ENCODE measurements around the gene CREBRF. TPM values are rescaled to one million over a fixed set of nuclear protein-coding genes. Genes with fewer than 3 reads are reported as not detected.

Gene CREBRF
- total and polyA plus RNA-seq, 9 of the 15 experiments (the other 6 are each of a cell fraction or from before 2014, with no cell fraction given): 1.1 to 4.9 (median 2.9) TPM

GRCh38 chr5:173144200-173145176, 88.3 kb downstream of the CREBRF start, which contains the start of gene BNIP1 (continued):
- TF ChIP-seq CREB3 (tag; conservative IDR thresholded peaks at IDR 0.05; ENCODE audit: low read depth): no peak
- TF ChIP-seq AFF1 (IDR thresholded peaks at IDR 0.05; ENCODE audit: low read depth in 1 of 2, partially characterized antibody in 2 of 2): peak; percentile 63 to 65
- peak; percentile 75; the same call in 1 of the 2 replicates for TF ChIP-seq POLR2AphosphoS5 (IDR thresholded peaks at IDR 0.05; ENCODE audit: control insufficient read depth, insufficient read depth, low read depth, low read length)
- TF ChIP-seq TAF1 (IDR thresholded peaks at IDR 0.05; ENCODE audit: control insufficient read depth, extremely low read depth, insufficient read depth, low read length, severe bottlenecking): peak; percentile 89
- peak; percentile 77 for TF ChIP-seq POLR2G (IDR thresholded peaks at IDR 0.05; ENCODE audit: low read depth, low read length)
- TF ChIP-seq MYBL2 (IDR thresholded peaks at IDR 0.05; ENCODE audit: low read depth): no peak
- TF ChIP-seq MYBL2 (CRISPR knock-in tag; IDR thresholded peaks at IDR 0.05; ENCODE audit: borderline replicate concordance): no peak
- TF ChIP-seq MTA1 (IDR thresholded peaks at IDR 0.05; ENCODE audit: borderline replicate concordance): peak; percentile 43; the same call in 1 of the 2 replicates
- TF ChIP-seq PML (IDR thresholded peaks at IDR 0.05; ENCODE audit: low read length): peak; percentile 41; the same call in 1 of the 2 replicates
- TF ChIP-seq, protein P1, sequence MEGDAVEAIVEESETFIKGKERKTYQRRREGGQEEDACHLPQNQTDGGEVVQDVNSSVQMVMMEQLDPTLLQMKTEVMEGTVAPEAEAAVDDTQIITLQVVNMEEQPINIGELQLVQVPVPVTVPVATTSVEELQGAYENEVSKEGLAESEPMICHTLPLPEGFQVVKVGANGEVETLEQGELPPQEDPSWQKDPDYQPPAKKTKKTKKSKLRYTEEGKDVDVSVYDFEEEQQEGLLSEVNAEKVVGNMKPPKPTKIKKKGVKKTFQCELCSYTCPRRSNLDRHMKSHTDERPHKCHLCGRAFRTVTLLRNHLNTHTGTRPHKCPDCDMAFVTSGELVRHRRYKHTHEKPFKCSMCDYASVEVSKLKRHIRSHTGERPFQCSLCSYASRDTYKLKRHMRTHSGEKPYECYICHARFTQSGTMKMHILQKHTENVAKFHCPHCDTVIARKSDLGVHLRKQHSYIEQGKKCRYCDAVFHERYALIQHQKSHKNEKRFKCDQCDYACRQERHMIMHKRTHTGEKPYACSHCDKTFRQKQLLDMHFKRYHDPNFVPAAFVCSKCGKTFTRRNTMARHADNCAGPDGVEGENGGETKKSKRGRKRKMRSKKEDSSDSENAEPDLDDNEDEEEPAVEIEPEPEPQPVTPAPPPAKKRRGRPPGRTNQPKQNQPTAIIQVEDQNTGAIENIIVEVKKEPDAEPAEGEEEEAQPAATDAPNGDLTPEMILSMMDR (IDR thresholded peaks at IDR 0.05 in 2 of 3, conservative IDR thresholded peaks at IDR 0.05 in 1 of 3; ENCODE audit: insufficient read depth in 2 of 3, low read depth in 1 of 3, low read length in 3 of 3): peak; percentile 88 to 96 (median 95)
- TF ChIP-seq PHF8 (IDR thresholded peaks at IDR 0.05; ENCODE audit: borderline replicate concordance, low read length): peak; percentile 89; the same call in 1 of the 2 replicates
- TF ChIP-seq HDAC1 (IDR thresholded peaks at IDR 0.05): peak in 1 of 2 experiments; percentile 90; a peak in 2 of 4 replicates
- TF ChIP-seq, protein P2, sequence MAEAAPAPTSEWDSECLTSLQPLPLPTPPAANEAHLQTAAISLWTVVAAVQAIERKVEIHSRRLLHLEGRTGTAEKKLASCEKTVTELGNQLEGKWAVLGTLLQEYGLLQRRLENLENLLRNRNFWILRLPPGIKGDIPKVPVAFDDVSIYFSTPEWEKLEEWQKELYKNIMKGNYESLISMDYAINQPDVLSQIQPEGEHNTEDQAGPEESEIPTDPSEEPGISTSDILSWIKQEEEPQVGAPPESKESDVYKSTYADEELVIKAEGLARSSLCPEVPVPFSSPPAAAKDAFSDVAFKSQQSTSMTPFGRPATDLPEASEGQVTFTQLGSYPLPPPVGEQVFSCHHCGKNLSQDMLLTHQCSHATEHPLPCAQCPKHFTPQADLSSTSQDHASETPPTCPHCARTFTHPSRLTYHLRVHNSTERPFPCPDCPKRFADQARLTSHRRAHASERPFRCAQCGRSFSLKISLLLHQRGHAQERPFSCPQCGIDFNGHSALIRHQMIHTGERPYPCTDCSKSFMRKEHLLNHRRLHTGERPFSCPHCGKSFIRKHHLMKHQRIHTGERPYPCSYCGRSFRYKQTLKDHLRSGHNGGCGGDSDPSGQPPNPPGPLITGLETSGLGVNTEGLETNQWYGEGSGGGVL (CRISPR knock-in tag; IDR thresholded peaks at IDR 0.05): no peak
- no peak for TF ChIP-seq ZFPM2 (CRISPR knock-in tag; IDR thresholded peaks at IDR 0.05)
- no peak for TF ChIP-seq SNIP1 (IDR thresholded peaks at IDR 0.05; ENCODE audit: low read depth)
- TF ChIP-seq ZSCAN29 (IDR thresholded peaks at IDR 0.05): no peak
- TF ChIP-seq ZNF124 (CRISPR knock-in tag; IDR thresholded peaks at IDR 0.05): no peak
